GM19468 (cell line): ENCODE data around the gene RACGAP1.

Experiments used
- ATAC-seq: cut with Tn5 transposase; IDR thresholded peaks from one replicate; pipeline ENCODE4 v1.9.1; 2021; ENCODE audit warnings: mild to moderate bottlenecking, moderate library complexity, moderate number of reproducible peaks; ENCODE audit not compliant: unreplicated experiment; ENCODE audit errors: extremely low read depth

The RACGAP1 gene

DNA sequence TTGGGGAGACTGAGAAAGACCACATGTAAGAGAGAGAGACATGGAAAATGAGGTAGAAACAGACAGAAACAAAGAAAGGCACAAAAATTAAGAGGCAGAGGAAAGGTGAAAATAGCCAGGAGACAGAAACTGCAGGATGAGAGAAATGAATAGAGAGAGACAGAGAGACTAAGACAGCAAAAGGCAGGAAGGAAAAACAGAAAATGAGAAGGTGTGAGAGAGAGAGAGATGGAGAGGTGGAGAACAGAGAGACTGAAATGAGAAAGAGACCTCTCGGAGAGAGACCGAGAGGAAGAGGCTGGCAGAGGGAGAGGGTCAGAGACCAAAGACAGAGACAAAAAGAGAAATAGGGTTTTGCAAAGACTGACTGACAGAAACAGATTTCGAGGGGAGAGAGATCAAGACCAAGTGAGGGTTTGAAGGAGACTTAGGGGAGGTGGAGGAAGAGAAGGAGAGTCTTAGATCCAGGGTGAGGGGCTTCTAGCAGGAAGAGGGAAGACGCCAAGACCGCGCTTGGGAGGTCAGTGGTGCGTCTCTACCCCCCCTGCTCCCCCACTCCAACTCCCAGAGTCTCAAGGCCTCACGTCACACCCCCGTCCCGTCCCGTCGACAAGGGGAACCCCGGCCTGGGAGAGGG lies 64.7 kb downstream of the RACGAP1 start:
- no peak for ATAC-seq

DNA sequence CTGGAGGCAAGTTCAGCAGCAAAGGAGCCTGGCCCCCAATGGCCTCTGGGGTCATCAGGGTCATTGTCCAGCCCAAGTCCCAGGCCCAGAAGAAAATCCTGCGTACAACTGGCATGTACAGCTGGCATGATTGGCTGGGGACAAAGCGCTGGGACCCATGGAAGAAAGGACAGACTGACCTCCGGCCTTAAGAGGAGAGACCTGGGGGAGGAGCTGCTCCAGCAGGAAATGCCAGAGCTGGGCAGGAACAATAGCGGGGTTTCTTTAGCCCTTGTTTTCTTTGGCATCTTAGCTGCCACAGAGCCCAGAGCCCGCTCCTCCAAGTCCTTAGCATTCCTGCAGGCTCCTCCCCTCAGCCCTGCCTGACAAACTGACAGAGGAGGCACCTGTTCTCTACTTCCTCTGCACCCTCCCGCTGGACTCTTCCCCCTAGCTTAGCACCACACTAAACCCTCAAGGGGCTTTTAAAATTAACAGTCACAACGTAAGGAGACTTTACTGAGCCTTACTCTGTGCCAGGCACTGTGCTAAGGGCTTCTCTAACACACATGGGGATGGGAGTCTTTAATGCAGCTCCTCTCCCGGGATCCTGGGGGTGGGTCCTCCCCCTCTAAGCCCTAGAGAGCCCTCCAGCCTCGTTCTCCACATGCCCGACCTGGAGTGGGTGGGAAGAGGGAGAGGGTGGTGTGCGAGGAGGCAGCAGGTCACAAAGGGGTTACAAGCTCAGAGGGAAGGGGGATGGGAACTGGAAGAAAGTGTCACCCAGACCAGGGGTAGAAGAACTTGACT lies 65.4 kb downstream of the RACGAP1 start:
- ATAC-seq: no peak

DNA sequence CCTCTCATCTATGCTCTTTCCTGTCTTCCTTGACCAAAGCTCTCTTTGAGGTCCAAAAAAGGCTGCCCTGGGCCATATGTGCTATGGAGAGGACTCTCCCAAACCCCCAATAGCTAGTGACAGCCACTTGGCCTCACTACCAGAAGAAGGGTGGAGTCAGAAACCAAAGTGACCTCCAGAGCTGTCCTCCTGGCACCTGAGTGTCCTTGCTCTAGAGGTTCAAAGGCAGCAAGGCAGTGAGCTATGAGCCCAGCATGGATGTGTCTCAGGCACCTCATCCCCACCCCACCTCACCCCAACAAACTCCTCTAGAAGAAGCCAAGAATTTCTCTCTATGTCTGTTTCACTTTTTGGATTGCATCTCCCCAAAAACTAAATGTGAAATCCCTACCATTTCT lies 67.7 kb downstream of the RACGAP1 start:
- ATAC-seq: no peak

DNA sequence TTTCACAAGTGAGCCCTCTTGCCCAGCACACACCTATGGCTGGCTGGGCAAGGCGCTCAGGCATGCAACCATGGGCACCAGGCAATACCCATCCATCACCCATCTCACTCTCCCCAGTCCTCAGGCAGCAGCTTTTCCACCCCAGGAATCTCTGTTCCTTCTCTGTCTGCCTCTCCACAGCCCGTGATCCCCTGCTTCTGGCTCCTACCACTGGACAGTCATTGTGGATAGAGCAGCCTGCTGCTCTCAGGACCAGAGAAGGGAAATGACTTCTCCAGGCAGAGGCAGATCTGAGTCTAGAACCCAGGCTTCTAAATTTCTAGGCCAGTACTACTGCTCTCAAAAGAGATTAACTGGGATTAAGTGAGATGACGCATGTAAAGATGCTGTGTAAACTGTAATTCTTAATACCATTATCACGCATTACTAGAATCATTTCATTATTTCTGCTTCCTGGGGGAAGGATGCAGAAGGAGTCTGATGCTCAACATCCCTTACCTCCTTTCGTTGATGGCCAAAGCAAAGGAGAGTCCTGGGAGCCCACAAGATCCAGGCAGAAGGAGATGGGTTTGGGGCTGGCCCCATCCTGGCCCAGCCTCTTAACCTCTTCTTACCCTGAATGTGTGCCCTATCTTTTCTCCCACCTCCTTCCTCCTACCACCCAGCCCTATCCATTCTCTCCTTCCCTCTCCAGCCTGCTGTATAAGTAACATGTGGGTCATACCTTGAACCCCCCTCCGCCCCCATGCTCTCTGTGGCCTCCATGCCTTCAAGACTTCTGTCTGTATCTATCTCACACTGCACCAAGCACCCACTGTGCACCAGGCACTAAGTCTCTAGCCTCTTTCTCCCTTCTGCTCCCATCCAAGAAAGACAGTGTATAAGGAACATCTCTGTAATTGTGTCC lies 68.4 kb downstream of the RACGAP1 start:
- ATAC-seq: no peak

DNA sequence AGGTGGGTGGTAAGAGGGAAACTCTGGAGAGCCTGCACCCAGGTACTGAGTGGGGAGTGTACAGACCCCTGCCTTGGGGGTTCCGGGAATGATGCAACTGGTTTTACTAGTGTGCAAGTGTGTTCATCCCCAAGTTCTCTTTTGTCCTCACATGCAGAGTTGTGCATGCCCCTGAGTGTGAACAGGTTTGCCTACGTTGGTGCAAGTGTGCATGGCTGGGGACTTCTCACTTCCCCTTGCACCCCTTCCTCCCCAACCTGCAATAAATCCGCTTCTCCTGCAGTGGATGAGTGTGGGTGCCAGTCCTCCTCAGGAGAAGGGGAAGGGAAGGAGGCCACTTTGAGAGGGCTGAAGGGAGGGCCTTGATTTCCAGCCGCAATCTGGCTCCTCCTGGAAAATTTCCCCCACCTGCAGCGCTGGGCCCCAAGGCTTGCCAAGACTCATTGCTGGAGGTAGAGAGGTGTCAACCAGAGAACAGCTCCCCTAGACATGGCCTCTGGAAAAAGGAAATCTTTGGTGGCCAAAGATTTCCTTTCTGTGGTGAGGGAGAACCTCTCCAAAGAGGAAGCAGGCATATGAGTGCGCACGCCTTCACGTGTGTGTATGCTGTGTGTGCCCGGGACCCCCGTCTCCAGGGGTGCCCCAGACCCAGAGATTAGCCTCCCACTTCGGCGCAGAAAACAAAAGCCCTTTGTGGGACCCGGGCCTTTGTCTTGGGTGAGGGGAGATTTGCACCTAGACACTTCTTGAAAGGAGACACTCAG lies 69.2 kb downstream of the RACGAP1 start:
- no peak for ATAC-seq

DNA sequence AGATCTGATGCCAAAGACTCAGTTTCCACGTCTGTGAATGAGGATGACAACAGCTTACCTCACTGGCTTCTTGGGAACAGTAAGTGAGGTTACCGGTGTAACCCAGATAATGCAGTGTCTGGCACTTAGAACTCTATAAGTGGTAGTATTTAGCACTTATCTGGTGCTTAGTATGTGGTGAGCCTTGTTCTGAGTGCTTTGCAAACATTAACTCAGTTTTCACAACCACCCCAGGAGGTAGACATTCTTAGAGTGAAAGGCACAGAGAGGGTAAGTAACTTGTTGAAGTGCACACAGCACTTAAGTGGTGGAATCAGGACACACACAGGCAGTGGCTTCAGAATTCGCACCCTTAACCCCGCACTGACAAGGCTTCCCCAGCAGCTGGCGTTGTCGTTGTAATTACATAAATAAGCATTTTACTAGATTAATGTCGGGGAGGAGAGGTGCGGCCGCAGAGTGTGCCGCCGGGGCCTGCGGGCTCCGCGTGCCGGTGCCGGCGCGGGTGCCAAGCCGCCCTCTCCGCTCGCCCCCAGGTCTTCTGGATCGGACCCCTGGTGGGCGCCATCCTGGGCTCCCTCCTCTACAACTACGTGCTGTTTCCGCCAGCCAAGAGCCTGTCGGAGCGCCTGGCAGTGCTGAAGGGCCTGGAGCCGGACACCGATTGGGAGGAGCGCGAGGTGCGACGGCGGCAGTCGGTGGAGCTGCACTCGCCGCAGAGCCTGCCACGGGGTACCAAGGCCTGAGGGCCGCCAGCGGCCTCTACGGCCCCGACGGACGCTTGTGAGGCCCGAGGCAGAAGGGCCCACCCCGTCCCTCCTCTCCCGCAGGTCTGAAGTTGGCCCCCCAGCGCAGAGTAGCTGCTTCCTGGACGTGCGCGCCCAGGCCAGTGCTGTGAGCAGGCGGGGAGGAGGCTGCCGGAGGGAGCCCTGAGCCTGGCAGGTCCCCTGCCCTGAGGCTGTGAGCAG lies 70.1 kb downstream of the RACGAP1 start:
- no peak for ATAC-seq

DNA sequence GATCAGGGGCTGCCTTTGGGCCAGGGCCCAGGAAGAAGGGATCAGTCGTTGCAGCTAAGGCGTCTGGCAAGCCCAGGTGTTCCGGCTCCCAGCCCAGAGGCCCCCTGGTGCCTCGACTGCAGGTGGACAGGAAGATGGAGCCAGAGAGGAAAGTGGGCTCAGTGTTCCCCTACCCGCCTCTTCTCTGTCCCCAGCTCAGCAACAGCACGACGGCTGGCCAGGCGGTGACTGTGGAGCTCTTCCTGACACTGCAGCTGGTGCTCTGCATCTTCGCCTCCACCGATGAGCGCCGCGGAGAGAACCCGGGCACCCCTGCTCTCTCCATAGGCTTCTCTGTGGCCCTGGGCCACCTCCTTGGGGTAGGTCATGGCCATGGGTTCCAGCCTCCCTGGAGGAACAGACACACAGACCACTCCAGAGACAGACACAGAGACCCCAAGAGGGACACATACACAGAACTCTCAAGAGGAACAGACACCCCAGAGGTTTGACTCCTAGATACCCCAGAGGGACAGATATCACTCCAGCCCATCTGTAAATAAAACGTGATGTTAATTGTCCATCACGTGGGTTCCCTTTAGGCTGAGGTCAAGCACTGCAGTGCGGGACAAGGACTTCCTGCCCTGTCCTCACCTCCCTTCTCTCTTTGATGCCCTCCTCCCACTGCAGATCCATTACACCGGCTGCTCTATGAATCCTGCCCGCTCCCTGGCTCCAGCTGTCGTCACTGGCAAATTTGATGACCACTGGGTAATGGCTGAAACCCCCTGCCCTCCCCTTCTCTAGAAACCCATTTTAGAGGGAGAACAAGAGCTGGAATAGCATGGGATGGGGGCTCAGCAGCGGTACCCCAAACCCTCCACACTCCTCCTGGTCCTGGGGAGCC lies 71.1 kb downstream of the RACGAP1 start:
- ATAC-seq: no peak

DNA sequence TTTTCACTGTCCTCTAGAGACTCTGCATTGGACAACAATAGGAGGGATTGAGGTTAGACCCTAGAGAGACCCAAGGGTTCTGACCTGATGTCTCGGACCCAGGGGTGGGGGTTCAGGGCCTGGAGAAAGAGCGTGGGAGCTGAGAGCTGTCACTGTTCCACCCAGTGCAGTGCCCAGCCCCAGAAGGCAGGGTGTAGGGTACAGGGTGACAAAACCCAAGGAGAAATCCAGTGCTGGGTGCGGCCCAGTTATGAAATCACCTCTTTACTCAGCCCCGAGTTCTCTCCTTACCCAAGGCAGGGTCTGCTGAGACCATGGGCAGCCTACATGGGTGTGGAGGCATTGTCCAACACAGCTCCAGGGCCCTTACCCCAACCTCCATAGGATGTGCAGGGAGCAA lies 72.1 kb downstream of the RACGAP1 start:
- ATAC-seq: no peak

DNA sequence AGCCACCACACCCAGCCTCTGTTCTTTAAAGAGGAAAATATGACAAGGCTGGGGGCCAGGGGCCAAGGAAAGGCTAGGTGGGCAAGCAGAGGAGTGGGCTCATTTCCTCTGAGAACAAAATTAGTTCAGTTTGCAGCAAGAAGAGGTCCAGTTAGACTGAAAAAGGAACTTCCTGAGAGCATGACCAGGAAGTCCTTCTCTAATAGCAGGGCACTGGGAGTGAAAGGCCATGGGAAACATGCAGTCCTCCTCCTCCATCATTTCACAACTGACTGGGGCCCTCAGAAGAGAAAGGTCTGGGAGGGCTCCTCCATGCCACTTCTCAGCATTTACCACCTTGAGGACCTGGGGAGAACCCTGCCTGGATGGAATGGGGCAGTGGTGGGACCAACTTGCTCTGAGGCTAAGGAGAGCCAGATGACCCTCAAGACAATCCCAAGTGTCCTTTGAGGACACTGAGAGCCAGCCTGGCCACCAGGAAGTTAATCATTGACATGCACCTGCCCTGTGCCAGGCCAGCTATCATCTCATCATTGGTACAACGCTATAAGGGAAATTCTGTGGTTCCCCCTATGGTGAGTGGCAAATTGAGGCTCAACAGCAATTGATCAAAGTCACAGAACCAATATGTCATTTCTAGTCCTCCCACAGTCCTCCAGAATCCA lies 72.8 kb downstream of the RACGAP1 start:
- no peak for ATAC-seq

DNA sequence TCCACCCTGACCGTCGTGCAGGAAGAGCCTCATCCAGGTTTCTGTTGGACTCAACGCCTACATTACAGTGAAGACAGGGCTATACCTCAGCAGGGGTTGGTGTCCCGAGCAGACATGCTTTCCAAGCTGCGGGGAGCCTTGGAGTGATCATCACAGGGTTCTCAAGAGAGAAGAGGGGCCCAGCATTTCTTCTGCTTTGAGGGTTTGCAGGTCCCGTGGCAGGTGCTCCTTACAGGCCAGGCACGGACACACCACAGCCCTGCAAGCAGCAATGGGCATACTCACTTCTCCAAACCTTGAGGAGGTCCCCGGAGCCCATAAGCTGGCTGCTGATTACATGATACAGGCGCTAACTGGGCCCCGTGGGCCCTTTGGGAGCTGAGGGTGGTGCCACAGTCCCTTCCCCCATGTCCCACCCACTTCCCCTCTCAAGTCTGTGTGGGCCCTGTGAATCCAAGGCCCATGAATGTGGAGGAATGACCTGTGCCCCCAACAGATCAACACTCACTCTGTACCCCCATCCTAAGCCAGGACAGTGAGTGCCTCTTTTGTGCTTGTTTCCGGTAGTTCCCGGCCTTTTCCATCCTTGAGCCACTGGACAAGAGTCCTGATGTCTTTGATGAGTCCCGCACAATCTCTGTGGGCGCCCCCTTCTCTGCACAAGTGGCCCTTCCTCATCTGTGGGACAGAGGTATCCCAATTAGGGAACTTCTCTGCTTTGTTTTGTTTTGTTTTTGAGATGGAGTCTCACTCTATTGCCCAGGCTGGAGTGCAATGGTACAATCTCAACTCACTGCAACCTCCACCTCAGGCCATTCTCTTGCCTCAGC lies 73.7 kb downstream of the RACGAP1 start:
- no peak for ATAC-seq

DNA sequence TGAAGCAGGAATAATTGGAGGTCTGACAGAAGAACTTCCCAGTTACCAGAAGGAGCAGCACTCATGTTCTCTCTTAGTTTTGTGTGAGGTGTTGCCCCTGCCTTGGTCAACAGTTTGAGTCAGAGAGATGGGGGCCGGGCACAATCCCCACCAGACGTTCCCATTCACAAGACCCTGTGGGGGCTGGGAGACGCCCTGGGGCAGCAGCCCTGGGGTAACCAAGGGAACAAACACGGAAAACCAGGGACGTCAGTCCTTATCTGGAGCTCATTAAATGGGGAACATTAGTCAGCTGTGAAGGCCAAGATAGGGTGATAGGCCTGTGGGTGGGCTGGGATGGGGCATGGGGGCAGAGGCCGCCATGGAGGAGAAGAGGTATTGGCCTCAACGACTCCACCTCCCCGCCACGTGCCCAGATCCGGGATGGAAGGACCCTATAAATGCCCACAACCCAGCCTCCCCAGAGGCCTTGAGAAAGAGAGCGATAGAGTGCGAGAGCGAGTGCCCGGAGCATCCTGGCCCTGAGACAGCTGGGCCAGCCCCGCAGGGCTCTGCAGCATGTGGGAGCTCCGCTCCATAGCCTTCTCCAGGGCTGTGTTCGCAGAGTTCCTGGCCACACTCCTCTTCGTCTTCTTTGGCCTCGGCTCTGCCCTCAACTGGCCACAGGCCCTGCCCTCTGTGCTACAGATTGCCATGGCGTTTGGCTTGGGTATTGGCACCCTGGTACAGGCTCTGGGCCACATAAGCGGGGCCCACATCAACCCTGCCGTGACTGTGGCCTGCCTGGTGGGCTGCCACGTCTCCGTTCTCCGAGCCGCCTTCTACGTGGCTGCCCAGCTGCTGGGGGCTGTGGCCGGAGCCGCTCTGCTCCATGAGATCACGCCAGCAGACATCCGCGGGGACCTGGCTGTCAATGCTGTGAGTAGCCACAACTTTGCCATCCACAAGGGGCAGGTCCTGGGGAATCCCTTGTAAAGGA lies 74.7 kb downstream of the RACGAP1 start, which contains the start of gene AQP2:
Gene AQP2, plus strand, starts transcription at position 465 of the 979 bp plus-strand sequence. Its CDS starts 94 bp downstream, at position 559.
- no peak for ATAC-seq

DNA sequence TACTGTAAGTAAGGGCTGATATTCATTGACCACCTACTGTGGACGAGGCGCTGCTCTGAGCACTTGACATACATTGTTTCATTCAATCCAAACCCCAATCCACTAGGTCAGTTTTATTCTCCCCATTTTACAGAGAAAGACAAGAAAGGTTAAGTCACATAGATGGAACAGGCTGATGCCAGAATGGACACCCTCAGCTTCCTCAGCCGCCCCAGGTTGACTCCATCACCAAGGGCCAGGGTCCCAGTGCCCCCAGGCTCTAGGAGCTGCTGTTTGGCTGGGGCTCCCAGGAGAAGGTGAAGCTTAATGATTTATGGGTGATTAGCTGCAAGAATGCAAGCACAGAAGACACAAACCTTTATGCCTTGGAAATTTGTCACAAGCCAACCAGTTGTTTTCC lies 75.4 kb downstream of the RACGAP1 start:
- no peak for ATAC-seq

DNA sequence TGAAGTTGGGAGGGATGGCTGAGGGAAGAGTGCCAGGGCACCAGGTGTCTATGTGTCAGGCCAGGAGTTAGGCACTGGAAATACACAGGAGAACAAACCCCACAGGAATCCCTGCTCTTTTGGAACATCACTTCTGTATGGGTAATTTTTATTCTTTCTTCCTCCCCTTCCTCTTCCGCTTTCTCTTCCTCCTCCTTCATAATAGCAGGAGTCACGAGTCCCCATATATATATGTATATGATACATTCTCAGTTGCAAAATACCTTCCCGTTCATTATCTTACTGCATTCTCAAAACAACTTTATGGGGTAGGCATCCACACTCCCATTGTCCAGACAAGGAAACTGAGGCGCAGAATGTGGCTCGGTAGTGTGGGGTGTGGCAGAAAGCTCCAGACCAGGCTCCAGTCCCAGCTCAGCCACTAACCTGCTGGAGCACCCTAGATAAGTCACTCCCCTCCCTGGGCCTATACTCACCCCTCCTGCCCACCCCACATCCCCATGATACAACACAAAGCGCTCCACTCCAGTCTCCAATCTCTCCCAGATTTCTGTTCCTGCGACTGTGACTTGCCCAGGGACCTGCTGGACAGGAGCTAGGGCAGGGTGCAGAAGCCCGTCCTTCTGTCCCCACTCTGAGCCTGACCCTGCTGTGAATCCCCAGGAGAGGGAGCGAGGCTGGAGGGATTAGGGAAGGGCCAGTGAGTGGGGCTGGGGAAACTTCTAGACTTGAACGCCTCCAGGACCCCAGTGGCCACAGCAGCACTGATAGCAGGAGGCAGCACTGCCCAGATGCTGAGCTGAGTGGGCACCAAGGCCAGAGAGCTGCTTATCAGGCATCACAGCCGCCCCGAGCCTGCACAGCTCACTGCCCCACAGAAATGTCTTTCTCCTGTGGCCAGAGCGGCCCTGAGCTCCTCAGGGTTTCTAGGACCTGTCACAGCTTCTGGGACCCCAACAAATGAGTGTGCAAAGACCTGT lies 76.1 kb downstream of the RACGAP1 start:
- ATAC-seq: no peak

DNA sequence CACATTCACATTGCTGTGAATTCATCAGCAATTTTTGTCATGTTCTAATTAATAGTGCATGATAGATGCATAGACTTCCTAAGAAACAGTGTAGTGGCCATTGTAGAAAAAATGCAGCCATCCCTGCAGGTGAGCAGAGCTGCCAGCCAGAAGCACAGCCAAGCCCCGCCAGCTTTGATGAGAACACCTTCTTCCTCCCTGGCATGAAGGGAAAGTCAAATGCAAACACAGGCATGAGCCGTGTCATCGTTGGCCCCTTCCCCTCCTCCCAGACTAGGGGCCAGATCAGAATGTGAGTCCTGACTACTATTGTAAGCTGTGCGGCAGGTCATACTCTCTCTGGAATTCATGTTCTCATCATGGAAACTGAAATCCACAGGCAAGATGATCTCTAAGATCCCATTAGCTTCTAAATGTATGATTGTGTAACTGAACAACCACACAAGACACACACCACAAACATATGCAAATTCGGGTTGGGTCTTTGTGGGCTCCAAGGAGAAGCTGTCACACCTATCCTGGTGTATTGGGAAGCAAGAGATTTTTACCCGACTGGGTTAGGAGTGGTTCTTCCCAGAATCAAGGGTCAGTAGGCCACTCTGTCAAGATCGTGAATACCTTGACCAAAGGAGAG lies 77.6 kb downstream of the RACGAP1 start:
- ATAC-seq: no peak
